GM23248 (cell line): ENCODE measurements around the gene CNNM4. TPM values are rescaled to one million over a fixed set of nuclear protein-coding genes. Genes with fewer than 3 reads are reported as not detected.
A peak's percentile ranks its signal among the peaks of the same experiment; 100 is the strongest.

Source experiments
- DNase-seq: peaks from one replicate; pipeline ENCODE4 v3.0.0-alpha.2; 2015
- H2AFZ ChIP-seq: fragments of 200-600 bp; sonication (generic); 2 replicates; pipeline ENCODE4 v1.6.1; 2016; ENCODE audit warnings: antibody characterized with exemption
- H3F3A ChIP-seq: fragments of 200-600 bp; sonication (generic); 2 replicates; pipeline ENCODE4 v1.6.1; 2016; ENCODE audit warnings: mild to moderate bottlenecking, antibody characterized with exemption, mixed run types; ENCODE audit not compliant: insufficient read depth
- H3K27ac ChIP-seq: fragments of 200-600 bp; sonication (generic); 2 replicates; pipeline ENCODE4 v1.5.1; 2016; ENCODE audit warnings: mild to moderate bottlenecking
- H3K27me3 ChIP-seq: fragments of 200-600 bp; sonication (generic); replicated peaks from 2 replicates; pipeline ENCODE4 v1.6.1; 2016; ENCODE audit warnings: mild to moderate bottlenecking; ENCODE audit not compliant: insufficient read depth
- H3K36me3 ChIP-seq: fragments of 200-600 bp; sonication (generic); 2 replicates; pipeline ENCODE4 v1.6.1; 2016; ENCODE audit warnings: low read depth, mild to moderate bottlenecking
- H3K4me1 ChIP-seq: fragments of 200-600 bp; sonication (generic); 2 replicates; pipeline ENCODE4 v1.6.1; 2016; ENCODE audit warnings: mild to moderate bottlenecking; ENCODE audit not compliant: insufficient read depth
- H3K4me2 ChIP-seq: fragments of 200-600 bp; sonication (generic); one replicate; pipeline ENCODE4 v1.6.1; 2016; ENCODE audit warnings: mild to moderate bottlenecking; ENCODE audit not compliant: unreplicated experiment
- H3K4me3 ChIP-seq: fragments of 200-600 bp; sonication (generic); 2 replicates; pipeline ENCODE4 v1.5.1; 2016; ENCODE audit warnings: mild to moderate bottlenecking
- H3K79me2 ChIP-seq: fragments of 200-600 bp; sonication (generic); 2 replicates; pipeline ENCODE4 v1.6.1; 2016; ENCODE audit warnings: mild to moderate bottlenecking; ENCODE audit not compliant: insufficient read depth
- H3K9ac ChIP-seq: fragments of 200-600 bp; sonication (generic); 2 replicates; pipeline ENCODE4 v1.6.1; 2016; ENCODE audit warnings: mild to moderate bottlenecking
- H3K9me2 ChIP-seq: fragments of 200-600 bp; sonication (generic); 2 replicates; pipeline ENCODE4 v1.6.1; 2016; ENCODE audit warnings: mixed run types, mild to moderate bottlenecking, moderate library complexity; ENCODE audit not compliant: insufficient read depth
- H3K9me3 ChIP-seq: fragments of 200-600 bp; sonication (generic); one replicate; pipeline ENCODE4 v1.6.1; 2017; ENCODE audit warnings: low read depth
- H4K20me1 ChIP-seq: fragments of 200-600 bp; sonication (generic); 2 replicates; pipeline ENCODE4 v1.6.0; 2016; ENCODE audit not compliant: insufficient read depth
- EZH2 ChIP-seq: fragments of 200-600 bp; sonication (generic); IDR thresholded peaks from 2 replicates; pipeline ENCODE4 v1.6.1; 2018; ENCODE audit warnings: antibody characterized with exemption, mild to moderate bottlenecking; ENCODE audit not compliant: insufficient read depth, poor library complexity, severe bottlenecking
- EZH2phosphoT487 ChIP-seq: fragments of 200-600 bp; sonication (generic); IDR thresholded peaks from 2 replicates; pipeline ENCODE4 v1.6.1; 2018; ENCODE audit warnings: antibody characterized with exemption, moderate library complexity, mild to moderate bottlenecking, low read depth; ENCODE audit not compliant: insufficient read depth
- WGBS, 2 experiments: methylation state at CpG; one replicate each; pipeline ENCODE4 v1.1.6; 2015 to 2017; ENCODE audit warnings: low lambda C conversion rate in 2 of 2, low coverage in 1 of 2; ENCODE audit errors: missing lambda C conversion rate in 2 of 2; 5-methylcytosine and 5-hydroxymethylcytosine counted together
- in situ Hi-C: fragments of 300-500 bp; cut with MboI; formaldehyde crosslinking; loops from 2 replicates; pipeline ENCODE4 v1.15.0; 2020
- polyA plus RNA-seq: library from polyadenylated mRNA; unstranded; fragments of >200 nt; fragmentation: Nextera tagmentation; extraction: Ambion mirVana; gene quantifications from 2 replicates; pipeline ENCODE4 v1.2.1, GENCODE V29; 2016
- total RNA-seq: library from RNA; depleted of rRNA; stranded (reverse); fragments of >200 nt; shearing (Covaris generic); gene quantifications from 2 replicates; pipeline ENCODE4 v1.2.3, GENCODE V29; 2014

The CNNM4 gene
- total and polyA plus RNA-seq, 2 experiments from 2014 or later, result 2.8 to 4.8 TPM

GRCh38 chr2:96758987-96759386 is 1.7 kb upstream of the CNNM4 start:
- Histone ChIP-seq H3K27ac (no peak overlapping the region), H3F3A (no peaks in the 10 kb centered on the region), H3K36me3 (no peaks in the 10 kb centered on the region), H4K20me1 (no peaks in the 10 kb centered on the region), H3K4me3 (no peak overlapping the region), H2AFZ (no peak overlapping the region), H3K27me3 (no peaks in the 10 kb centered on the region), H3K4me1 (peaks cover 17% of the 10 kb centered on the region), H3K4me2 (no peak overlapping the region), H3K9ac (no peak overlapping the region), H3K79me2 (0 out of 2 replicates have a peak, but pooled peaks cover 2% of the 10 kb centered on the region), H3K9me2 (no peaks in the 10 kb centered on the region), H3K9me3 (no peaks in the 10 kb centered on the region)
- in situ Hi-C loops, result no loop called here
- 83 to 84% methylated on average over 3 of the region's 3 CpGs for WGBS, 2 experiments
- DNase-seq, result no peak
- TF ChIP-seq EZH2phosphoT487, result no peak
- TF ChIP-seq EZH2, result no peak

GRCh38 chr2:96759548-96759947 is 1.2 kb upstream of the CNNM4 start:
- Histone ChIP-seq H3K4me3 (no peak overlapping the region), H3K4me2 (no peak overlapping the region), H3K9me2 (no peaks in the 10 kb centered on the region), H3K79me2 (0 out of 2 replicates have a peak, but pooled peaks cover 7% of the 10 kb centered on the region), H3K27ac (no peak overlapping the region), H3K9me3 (no peaks in the 10 kb centered on the region), H3K36me3 (no peaks in the 10 kb centered on the region), H4K20me1 (no peaks in the 10 kb centered on the region), H3K27me3 (no peaks in the 10 kb centered on the region), H3K4me1 (peaks cover 23% of the 10 kb centered on the region), H2AFZ (no peak overlapping the region), H3F3A (no peaks in the 10 kb centered on the region), H3K9ac (no peak overlapping the region)
- 91 to 98% methylated on average over 4 of the region's 4 CpGs for WGBS, 2 experiments
- TF ChIP-seq EZH2phosphoT487, result no peak
- TF ChIP-seq EZH2, result no peak
- in situ Hi-C loops, result no loop called here
- DNase-seq, result no peak

GRCh38 chr2:96760986-96761832 is 507 bp downstream of the CNNM4 start:
- H3K4me3 ChIP-seq, result peak overlapping the region; percentile 72
- no peaks in the 10 kb centered on the region for H4K20me1 ChIP-seq
- H3K9me2 ChIP-seq, result no peaks in the 10 kb centered on the region
- no peaks in the 10 kb centered on the region for H3K9me3 ChIP-seq
- in situ Hi-C loops, result no loop called here
- H3K4me1 ChIP-seq, result peaks cover 23% of the 10 kb centered on the region
- H3K27ac ChIP-seq, result peak overlapping the region; percentile 19; the same call in 1 of the 2 replicates
- H2AFZ ChIP-seq, result peak overlapping the region; percentile 86
- no peaks in the 10 kb centered on the region for H3K36me3 ChIP-seq
- H3K9ac ChIP-seq, result peak overlapping the region; percentile 72
- 0 out of 2 replicates have a peak, but pooled peaks cover 9% of the 10 kb centered on the region for H3K79me2 ChIP-seq
- H3K27me3 ChIP-seq, result no peaks in the 10 kb centered on the region
- DNase-seq, result peak; percentile 60
- WGBS, 2 experiments, result 31% methylated on average over 43 to 45 of the region's 59 CpGs
- H3K4me2 ChIP-seq, result peak overlapping the region; percentile 79
- TF ChIP-seq EZH2 (no peak), EZH2phosphoT487 (no peak)
- no peaks in the 10 kb centered on the region for H3F3A ChIP-seq

GRCh38 chr2:96762529-96763311 is 2.0 kb downstream of the CNNM4 start:
- H3K9me3 ChIP-seq, result no peaks in the 10 kb centered on the region
- H3K9ac ChIP-seq, result no peak overlapping the region
- H2AFZ ChIP-seq, result no peak overlapping the region
- DNase-seq, result peak; percentile 22
- peak overlapping the region; percentile 50 for H3K4me3 ChIP-seq
- H4K20me1 ChIP-seq, result no peaks in the 10 kb centered on the region
- in situ Hi-C loops, result no loop called here
- H3K9me2 ChIP-seq, result no peaks in the 10 kb centered on the region
- peak overlapping the region; percentile 79 for H3K4me2 ChIP-seq
- TF ChIP-seq EZH2phosphoT487 (no peak), EZH2 (no peak)
- H3K4me1 ChIP-seq, result peaks cover 23% of the 10 kb centered on the region
- no peaks in the 10 kb centered on the region for H3K27me3 ChIP-seq
- H3K36me3 ChIP-seq, result no peaks in the 10 kb centered on the region
- WGBS, 2 experiments, result 41 to 47% methylated on average over 15 of the region's 15 CpGs
- H3F3A ChIP-seq, result no peaks in the 10 kb centered on the region
- 0 out of 2 replicates have a peak, but pooled peaks cover 9% of the 10 kb centered on the region for H3K79me2 ChIP-seq
- no peak overlapping the region for H3K27ac ChIP-seq
